NCI-H2196 (cell line): ENCODE results near the gene RRBP1.

Experiments
- DNase-seq: peaks from one replicate; lab custom pipeline; 2025; ENCODE audit not compliant: unreplicated experiment; lab: John Stamatoyannopoulos, UW

Gene RRBP1

GRCh38 chr20:17650301-17651128, 31.5 kb downstream of the RRBP1 start:
- DNase-seq, result no peak

GRCh38 chr20:17648791-17649730, 33.0 kb downstream of the RRBP1 start:
- peak; percentile 85 for DNase-seq

- DNase-seq, result no peak
These were observed 33.8 kb downstream of the RRBP1 start for GRCh38 chr20:17648315-17648646.

- DNase-seq, result no peak
These were observed 34.4 kb downstream of the RRBP1 start for GRCh38 chr20:17647391-17648314.

GRCh38 chr20:17646961-17647301, 35.1 kb downstream of the RRBP1 start:
- no peak for DNase-seq

- peak; percentile 47 for DNase-seq
These were observed 35.7 kb downstream of the RRBP1 start for GRCh38 chr20:17646209-17646960.

GRCh38 chr20:17645546-17646208, 36.4 kb downstream of the RRBP1 start:
- DNase-seq, result no peak

GRCh38 chr20:17645010-17645409, 37.0 kb downstream of the RRBP1 start:
- DNase-seq, result no peak

GRCh38 chr20:17644451-17644850, 37.6 kb downstream of the RRBP1 start:
- DNase-seq, result peak; percentile 12

GRCh38 chr20:17643531-17644188, 38.4 kb downstream of the RRBP1 start:
- no peak for DNase-seq

GRCh38 chr20:17642404-17643269, 39.4 kb downstream of the RRBP1 start:
- DNase-seq, result no peak

GRCh38 chr20:17641993-17642392, 40.0 kb downstream of the RRBP1 start:
- no peak for DNase-seq

GRCh38 chr20:17641520-17641964, 40.5 kb downstream of the RRBP1 start:
- no peak for DNase-seq

GRCh38 chr20:17640875-17641378, 41.1 kb downstream of the RRBP1 start:
- DNase-seq, result no peak

- DNase-seq, result no peak
These were observed 41.7 kb downstream of the RRBP1 start for GRCh38 chr20:17640146-17640874.

GRCh38 chr20:17638835-17639407, 43.1 kb downstream of the RRBP1 start:
- DNase-seq, result no peak
